ENCODE measurements around the gene GIGYF2. TPM values are rescaled to one million over a fixed set of nuclear protein-coding genes. Genes with fewer than 3 reads are reported as not detected.

Gene GIGYF2
- total RNA-seq, 1 donor, result 57.2 TPM

DNA sequence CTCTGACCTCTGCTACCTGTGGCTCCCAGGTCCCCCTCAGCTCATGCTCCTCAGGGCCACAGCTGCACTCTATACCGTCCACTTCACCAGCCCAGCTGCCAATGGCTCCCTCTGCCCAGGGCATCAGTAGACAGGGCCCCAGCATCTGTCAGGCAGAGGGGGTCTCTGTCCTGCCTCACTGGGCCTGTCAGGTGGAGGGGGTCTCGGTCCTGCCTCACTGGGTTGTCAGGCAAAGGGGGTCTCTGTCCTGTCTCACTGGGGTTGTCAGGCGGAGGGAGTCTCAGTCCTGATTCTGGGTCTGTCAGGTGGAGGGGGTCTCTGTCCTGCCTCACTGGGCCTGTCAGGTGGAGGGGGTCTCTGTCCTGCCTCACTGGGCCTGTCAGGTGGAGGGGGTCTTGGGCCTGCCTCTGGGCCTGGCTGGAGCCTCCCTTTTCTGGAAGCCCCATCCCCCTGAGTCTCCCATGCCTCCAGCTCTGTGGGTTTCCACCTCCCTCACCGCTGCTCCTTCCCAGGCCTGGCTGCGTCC lies 192.8 kb downstream of the GIGYF2 start:
- Histone ChIP-seq H3K79me2 (ENCODE audit: insufficient read depth, low read length) (no peaks in the 10 kb centered on the region), H4K20me1 (ENCODE audit: insufficient read depth, low read length) (no peaks in the 10 kb centered on the region), H3K4me1 (ENCODE audit: insufficient read depth, low read length) (peaks cover 15% of the 10 kb centered on the region), H2AFZ (ENCODE audit: low read length) (no peak overlapping the region), H3K4me3 (ENCODE audit: insufficient read depth, low read length) (no peak overlapping the region), H3K27ac (ENCODE audit: low read depth, low read length) (no peak overlapping the region), H3K27me3 (ENCODE audit: insufficient read depth, low read length) (no peaks in the 10 kb centered on the region), H3K4me2 (ENCODE audit: insufficient read depth, low read length) (no peak overlapping the region), H3K9me3 (ENCODE audit: low read depth, low read length) (no peaks in the 10 kb centered on the region), H3K36me3 (ENCODE audit: insufficient read depth, low read length) (no peaks in the 10 kb centered on the region)
- TF ChIP-seq, protein P1, sequence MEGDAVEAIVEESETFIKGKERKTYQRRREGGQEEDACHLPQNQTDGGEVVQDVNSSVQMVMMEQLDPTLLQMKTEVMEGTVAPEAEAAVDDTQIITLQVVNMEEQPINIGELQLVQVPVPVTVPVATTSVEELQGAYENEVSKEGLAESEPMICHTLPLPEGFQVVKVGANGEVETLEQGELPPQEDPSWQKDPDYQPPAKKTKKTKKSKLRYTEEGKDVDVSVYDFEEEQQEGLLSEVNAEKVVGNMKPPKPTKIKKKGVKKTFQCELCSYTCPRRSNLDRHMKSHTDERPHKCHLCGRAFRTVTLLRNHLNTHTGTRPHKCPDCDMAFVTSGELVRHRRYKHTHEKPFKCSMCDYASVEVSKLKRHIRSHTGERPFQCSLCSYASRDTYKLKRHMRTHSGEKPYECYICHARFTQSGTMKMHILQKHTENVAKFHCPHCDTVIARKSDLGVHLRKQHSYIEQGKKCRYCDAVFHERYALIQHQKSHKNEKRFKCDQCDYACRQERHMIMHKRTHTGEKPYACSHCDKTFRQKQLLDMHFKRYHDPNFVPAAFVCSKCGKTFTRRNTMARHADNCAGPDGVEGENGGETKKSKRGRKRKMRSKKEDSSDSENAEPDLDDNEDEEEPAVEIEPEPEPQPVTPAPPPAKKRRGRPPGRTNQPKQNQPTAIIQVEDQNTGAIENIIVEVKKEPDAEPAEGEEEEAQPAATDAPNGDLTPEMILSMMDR (IDR thresholded peaks at IDR 0.05; ENCODE audit: extremely low read depth, low read depth, low read length), result no peak
- DNase-seq (ENCODE audit: insufficient read length, low spot score, missing footprints), result peak; percentile 9

DNA sequence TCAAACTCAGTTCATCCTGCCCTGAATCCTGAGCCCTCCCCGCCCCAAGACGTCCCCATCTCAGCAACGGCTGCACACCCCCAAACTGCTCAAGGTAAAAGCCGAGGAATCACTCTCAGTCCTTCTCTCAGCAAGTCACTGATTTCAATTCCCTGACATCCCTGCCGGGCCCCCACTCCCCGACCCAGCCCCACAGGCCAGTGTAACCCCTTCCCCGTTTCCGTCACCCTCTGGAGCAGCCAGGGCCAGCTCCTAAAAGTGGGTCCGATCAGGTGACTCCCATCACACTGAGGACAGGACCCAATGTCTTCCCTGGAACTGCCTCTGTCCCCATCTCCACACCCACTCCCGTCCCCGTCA lies 193.4 kb downstream of the GIGYF2 start:
- TF ChIP-seq, protein P1 (IDR thresholded peaks at IDR 0.05; ENCODE audit: extremely low read depth, low read depth, low read length), result no peak
- H3K4me2 ChIP-seq (ENCODE audit: insufficient read depth, low read length), result peak overlapping the region; percentile 77
- H3K27me3 ChIP-seq (ENCODE audit: insufficient read depth, low read length), result no peaks in the 10 kb centered on the region
- no peak overlapping the region for H2AFZ ChIP-seq (ENCODE audit: low read length)
- H3K79me2 ChIP-seq (ENCODE audit: insufficient read depth, low read length), result no peaks in the 10 kb centered on the region
- no peak overlapping the region for H3K27ac ChIP-seq (ENCODE audit: low read depth, low read length)
- H3K4me3 ChIP-seq (ENCODE audit: insufficient read depth, low read length), result no peak overlapping the region
- H3K36me3 ChIP-seq (ENCODE audit: insufficient read depth, low read length), result no peaks in the 10 kb centered on the region
- no peaks in the 10 kb centered on the region for H4K20me1 ChIP-seq (ENCODE audit: insufficient read depth, low read length)
- DNase-seq (ENCODE audit: insufficient read length, low spot score, missing footprints), result no peak
- no peaks in the 10 kb centered on the region for H3K9me3 ChIP-seq (ENCODE audit: low read depth, low read length)
- peaks cover 15% of the 10 kb centered on the region for H3K4me1 ChIP-seq (ENCODE audit: insufficient read depth, low read length)

DNA sequence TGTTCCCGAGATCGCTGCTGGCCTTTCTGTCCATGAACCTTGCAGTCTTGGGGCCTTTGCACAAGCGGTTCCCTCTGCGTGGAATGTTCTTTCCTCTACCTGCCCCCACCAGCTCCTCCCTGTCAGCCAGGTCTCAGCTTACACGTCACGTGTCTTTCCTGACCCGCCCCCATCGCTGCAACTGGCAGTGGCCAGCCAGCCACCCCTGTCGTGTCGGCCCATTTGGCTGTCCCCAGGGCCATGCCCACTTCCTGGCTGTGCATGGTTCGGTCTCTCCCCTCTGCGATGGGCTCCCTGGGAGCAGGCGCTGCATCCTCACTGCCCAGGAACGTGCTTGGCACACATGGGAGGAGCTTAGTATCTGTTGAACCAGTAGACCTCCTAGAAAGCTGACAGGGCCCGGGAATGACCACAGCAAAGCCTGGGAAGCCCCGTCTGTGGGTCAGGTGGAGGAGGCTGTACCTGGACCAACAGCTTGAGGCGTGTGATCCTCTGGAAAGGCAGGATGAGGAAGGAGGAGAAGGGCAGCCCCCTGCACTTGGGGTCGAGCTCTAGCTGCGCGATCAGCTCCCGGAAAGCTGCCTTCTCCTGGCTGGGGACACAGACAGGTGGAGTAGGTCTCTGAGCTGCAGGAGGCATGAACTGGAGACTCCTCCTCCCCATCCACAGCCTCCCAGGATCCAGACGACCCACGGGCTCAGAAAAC lies 193.9 kb downstream of the GIGYF2 start:
- peaks cover 15% of the 10 kb centered on the region for H3K4me1 ChIP-seq (ENCODE audit: insufficient read depth, low read length)
- H2AFZ ChIP-seq (ENCODE audit: low read length), result peak overlapping the region; percentile 17
- H3K4me3 ChIP-seq (ENCODE audit: insufficient read depth, low read length), result peak overlapping the region; percentile 48
- no peaks in the 10 kb centered on the region for H3K9me3 ChIP-seq (ENCODE audit: low read depth, low read length)
- peak overlapping the region; percentile 77 for H3K4me2 ChIP-seq (ENCODE audit: insufficient read depth, low read length)
- no peaks in the 10 kb centered on the region for H3K36me3 ChIP-seq (ENCODE audit: insufficient read depth, low read length)
- peak overlapping the region; percentile 41 for H3K27ac ChIP-seq (ENCODE audit: low read depth, low read length)
- DNase-seq (ENCODE audit: insufficient read length, low spot score, missing footprints), result peak; percentile 90
- H4K20me1 ChIP-seq (ENCODE audit: insufficient read depth, low read length), result no peaks in the 10 kb centered on the region
- no peaks in the 10 kb centered on the region for H3K79me2 ChIP-seq (ENCODE audit: insufficient read depth, low read length)
- TF ChIP-seq, protein P1 (IDR thresholded peaks at IDR 0.05; ENCODE audit: extremely low read depth, low read depth, low read length), result no peak
- H3K27me3 ChIP-seq (ENCODE audit: insufficient read depth, low read length), result no peaks in the 10 kb centered on the region

DNA sequence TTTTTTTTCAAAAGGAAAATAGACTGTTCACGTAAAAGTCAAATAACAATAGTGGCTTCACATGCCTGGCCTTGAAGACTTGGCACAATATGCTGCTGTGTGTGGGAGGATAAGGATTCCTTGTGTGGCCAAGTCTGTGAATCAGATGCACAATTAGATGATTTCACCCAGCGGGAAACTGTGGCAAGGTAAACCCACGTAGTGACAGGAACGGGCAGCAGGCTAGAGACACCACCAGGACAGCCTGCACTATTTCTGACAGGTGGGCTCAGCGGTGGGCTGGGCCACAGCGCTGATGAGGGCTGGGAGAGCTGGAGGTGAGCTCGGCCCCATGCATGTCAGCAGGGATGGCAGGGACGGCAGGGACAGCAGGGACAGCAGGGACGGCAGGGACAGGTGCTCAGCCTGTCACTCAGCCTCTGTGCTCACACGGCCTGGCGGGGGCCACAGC lies 194.5 kb downstream of the GIGYF2 start:
- DNase-seq (ENCODE audit: insufficient read length, low spot score, missing footprints), result peak; percentile 99
- H3K4me2 ChIP-seq (ENCODE audit: insufficient read depth, low read length), result peak overlapping the region; percentile 77

More for the DNA sequence above, 194.5 kb downstream of the GIGYF2 start:
- Histone ChIP-seq H3K4me1 (ENCODE audit: insufficient read depth, low read length) (peaks cover 15% of the 10 kb centered on the region), H4K20me1 (ENCODE audit: insufficient read depth, low read length) (no peaks in the 10 kb centered on the region), H3K4me3 (ENCODE audit: insufficient read depth, low read length) (peak overlapping the region; percentile 48), H3K36me3 (ENCODE audit: insufficient read depth, low read length) (no peaks in the 10 kb centered on the region), H3K27ac (ENCODE audit: low read depth, low read length) (peak overlapping the region; percentile 41), H3K27me3 (ENCODE audit: insufficient read depth, low read length) (no peaks in the 10 kb centered on the region), H2AFZ (ENCODE audit: low read length) (no peak overlapping the region), H3K9me3 (ENCODE audit: low read depth, low read length) (no peaks in the 10 kb centered on the region), H3K79me2 (ENCODE audit: insufficient read depth, low read length) (no peaks in the 10 kb centered on the region)
- TF ChIP-seq, protein P1 (IDR thresholded peaks at IDR 0.05; ENCODE audit: extremely low read depth, low read depth, low read length), result no peak

Measured in osteoblast (primary cell).